Ureter (tissue), 1 donor: Measurements from ENCODE around the gene DPH7. TPM values are rescaled to one million over a fixed set of nuclear protein-coding genes. Genes with fewer than 3 reads are reported as not detected.
"Not testable (repeated sequence)": the region's sequence is repeated elsewhere in the genome, so short reads cannot be mapped to it uniquely, and the experiment has no call there.

ENCODE experiments used
- DNase-seq: peaks from one replicate; pipeline ENCODE4 v3.0.0-alpha.2; 2020; ENCODE audit warnings: low spot score
- total RNA-seq: library from RNA; stranded (reverse); gene quantifications from one replicate; pipeline ENCODE4 v1.2.4, GENCODE V29; 2023
- donor health status: DM: yes; HTN: yes; CAD: no.

Gene DPH7
- total RNA-seq, 1 donor from 2014 or later = 43.4 TPM

DNA sequence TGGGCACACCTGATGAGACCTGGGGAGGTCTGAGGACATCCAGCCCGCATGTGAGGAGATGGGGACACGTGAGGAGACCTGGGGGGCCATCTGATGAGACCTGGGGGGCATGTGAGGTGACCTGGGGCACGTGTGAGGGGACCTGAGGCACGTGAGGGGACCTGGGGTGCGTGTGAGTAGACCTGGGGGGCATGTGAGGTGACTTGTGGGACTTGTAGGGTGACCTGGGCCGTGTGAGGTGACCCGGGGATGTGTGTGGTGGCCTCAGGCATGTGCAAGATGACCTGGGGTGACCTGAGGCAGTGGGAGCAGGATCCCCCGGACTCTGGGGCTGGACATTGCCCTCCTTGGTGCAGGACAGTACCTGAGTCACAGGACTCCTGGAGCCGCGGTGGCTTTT, 59.2 kb downstream of the DPH7 start:
- DNase-seq = no peak

DNA sequence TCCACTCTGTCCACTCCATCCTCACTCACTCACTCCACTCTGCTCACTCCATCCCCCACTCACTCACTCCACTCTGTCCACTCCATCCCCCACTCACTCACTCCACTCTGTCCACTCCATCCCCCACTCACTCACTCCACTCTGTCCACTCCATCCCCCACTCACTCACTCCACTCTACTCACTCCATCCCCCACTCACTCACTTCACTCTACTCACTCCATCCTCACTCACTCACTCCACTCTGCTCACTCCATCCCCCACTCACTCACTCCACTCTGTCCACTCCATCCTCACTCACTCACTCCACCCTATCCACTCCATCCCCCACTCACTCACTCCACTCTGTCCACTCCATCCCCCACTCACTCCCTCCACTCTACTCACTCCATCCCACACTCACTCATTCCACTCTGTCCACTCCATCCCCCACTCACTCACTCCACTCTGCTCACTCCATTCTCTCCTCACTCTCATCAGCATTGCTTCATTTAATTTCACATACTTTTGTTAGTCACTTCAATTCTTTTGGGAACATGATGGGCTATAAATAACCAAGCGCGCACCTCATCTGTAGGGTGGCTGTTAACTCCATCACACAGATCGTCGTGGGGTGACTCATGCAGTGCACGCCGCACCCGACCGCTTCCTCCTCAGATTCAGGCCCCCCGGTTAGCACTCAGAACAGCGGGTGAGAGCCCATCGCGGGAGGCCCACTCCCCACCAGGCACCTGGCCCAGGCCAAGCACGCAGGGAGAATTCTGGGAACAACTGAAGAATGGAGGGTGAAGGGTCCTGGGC, 59.9 kb downstream of the DPH7 start:
- DNase-seq = not testable (repeated sequence)

DNA sequence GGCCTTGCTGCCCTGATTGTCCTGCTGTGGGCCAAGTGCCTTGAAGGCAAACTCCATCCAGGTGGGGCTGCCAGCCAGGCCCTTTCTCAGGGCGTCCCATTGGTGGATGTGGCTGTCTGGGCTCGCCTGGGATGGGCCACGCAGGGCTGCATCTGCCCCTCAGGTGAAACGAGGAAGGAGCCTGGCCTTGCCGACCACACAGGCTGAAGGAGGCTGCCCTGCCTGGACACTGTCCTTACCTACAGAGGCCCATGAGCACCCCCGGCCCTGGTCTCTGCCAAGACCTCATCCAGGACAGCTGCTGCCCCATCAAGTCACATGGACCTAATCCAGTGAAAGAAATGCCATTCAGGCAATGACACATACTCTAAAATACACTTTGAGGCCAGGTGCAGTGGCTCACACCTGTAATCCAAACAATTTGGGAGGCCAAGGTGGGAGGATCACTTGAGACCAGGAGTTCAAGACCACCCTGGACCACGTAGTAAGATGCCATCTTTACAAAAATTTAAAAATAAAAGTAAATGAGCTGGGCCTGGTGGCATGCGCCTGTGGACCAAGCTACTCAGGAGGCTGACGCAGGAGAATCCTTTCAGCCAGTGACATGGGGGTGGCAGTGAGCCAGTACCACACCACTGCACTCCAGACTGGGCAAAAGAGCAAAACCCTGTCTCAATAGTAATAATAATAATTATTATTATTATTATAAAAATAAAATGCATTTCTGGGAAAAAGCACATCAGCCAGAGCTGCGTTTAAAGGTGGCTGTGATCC, 62.4 kb downstream of the DPH7 start:
- DNase-seq = no peak

DNA sequence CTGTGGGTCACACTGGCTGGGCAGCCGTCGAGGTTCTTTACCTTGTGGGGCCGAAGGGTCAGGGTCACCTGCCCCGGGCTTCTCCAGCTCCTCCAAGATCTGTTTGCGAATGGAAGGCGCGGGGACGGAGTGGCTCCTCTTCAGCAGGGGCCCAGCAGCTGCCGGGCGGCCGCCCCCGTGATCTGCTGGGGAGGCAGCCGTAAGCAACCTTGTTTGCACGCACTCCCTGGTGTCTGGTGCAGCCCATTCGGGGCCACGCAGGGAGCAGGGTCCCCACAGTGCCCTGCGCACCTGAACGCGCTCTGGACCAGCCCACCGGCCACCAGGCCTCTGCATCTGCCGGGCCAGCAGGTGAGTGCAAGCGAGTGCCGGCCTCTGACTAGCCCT, 63.4 kb downstream of the DPH7 start:
- no peak for DNase-seq

DNA sequence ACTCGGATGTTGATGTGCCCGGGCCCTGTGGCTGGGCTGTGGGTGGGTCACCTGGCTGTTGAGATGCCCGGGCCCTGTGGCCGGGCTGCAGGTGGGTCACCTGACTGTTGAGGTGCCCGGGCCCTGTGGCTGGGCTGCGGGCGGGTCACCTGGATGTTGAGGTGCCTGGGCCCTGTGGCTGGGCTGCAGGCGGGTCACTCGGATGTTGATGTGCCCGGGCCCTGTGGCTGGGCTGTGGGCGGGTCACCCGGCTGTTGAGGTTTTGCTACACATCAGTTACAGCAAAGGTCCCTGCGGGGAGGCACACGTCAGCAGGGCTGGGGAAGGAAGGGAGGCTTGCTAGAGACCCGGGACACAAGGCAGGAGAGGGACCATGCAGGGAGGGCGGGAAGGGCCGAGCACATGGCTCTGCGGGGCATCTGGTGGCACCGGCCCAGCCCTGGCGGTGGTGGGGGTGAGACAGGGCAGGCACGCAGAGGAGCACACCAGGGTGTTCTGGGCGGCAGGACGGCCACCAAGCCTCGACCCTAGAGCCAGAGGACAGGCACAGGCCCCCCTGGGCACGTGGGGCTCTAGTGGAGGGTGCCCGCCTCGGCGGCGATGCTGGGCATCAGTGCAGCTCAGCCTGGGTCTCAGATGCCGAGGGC, 63.9 kb downstream of the DPH7 start:
- no peak for DNase-seq

DNA sequence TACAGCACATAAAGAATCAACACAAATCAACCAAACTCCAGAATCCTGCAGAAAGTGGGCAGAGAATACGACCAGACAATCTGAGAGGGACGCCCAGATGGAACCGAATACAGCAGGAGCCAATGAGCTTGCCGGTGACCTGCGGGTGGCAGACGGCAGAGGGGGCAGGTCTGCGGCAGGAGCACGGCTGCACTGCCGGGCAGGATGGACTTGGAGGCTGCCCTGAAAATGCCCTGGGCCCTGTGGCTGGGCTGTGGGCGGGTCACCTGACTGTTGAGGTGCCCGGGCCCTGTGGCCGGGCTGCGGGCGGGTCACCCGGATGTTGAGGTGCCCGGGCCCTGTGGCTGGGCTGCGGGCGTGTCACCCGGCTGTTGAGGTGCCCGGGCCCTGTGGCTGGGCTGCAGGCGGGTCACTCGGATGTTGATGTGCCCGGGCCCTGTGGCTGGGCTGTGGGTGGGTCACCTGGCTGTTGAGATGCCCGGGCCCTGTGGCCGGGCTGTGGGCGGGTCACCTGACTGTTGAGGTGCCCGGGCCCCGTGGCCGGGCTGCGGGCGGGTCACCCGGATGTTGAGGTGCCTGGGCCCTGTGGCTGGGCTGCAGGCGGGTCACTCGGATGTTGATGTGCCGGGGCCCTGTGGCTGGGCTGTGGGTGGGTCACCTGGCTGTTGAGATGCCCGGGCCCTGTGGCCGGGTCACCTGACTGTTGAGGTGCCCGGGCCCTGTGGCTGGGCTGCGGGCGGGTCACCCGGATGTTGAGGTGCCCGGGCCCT, 64.7 kb downstream of the DPH7 start:
- not testable (repeated sequence) for DNase-seq

DNA sequence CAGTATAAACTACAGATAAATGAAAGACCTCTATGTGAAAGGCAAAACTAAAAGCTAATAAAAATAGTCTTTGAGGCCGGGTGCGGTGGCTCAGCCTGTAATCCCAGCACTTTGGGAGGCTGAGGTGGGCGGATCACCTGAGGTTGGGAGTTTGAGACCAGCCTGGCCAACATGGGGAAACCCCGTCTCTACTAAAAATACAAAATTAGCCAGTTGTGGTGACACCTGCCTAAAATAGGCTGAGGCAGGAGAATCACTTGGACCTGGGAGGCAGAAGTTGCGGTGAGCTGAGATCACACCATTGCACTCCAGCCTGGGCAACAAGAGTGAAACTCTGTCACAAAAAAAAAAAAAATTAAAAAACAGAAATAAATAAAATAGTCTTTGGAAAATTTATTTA, 65.6 kb downstream of the DPH7 start:
- DNase-seq = not testable (repeated sequence)

DNA sequence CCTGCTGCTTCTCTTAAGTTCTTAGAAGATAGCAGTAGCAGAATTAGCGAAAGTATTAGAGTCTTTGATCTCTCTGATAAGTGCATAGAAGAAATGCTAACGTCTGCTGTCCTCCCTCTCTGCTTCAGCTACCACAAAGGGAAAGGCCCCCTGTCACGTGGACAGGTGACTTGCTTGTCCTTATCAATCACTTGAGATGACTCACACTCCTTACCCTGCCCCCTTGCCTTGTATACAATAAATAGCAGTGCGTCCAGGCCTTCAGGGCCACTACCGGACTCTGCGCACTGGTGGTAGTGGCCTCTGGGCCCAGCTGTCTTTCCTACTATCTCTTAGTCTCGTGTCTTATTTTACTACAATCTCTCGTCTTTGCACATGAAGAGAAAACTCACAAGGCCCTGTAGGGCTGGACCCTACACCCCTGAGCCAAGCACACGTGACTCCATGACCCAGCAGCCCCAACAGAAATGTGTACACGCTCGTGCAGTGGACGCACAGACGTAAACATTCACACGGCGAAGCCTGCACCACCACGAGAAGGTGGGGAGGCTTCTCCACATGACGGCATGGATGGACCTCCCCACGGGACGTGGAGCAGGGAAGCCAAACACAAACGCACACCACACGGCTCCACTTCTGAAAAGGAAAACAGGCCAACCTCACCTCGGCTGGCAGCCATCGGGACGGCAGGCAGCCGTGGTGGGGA, 66.8 kb downstream of the DPH7 start:
- no peak for DNase-seq

DNA sequence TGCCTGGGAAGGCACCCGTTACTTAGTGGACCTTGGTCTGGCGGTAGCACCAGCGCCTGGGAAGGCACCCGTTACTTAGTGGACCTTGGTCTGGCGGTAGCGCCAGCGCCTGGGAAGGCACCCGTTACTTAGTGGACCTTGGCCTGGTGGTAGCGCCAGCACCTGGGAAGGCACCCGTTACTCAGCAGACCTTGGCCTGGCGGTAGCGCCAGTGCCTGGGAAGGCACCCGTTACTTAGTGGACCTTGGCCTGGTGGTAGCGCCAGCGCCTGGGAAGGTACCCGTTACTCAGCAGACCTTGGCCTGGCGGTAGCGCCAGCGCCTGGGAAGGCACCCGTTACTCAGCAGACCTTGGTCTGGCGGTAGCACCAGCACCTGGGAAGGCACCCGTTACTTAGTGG, 67.6 kb downstream of the DPH7 start:
- not testable (repeated sequence) for DNase-seq

DNA sequence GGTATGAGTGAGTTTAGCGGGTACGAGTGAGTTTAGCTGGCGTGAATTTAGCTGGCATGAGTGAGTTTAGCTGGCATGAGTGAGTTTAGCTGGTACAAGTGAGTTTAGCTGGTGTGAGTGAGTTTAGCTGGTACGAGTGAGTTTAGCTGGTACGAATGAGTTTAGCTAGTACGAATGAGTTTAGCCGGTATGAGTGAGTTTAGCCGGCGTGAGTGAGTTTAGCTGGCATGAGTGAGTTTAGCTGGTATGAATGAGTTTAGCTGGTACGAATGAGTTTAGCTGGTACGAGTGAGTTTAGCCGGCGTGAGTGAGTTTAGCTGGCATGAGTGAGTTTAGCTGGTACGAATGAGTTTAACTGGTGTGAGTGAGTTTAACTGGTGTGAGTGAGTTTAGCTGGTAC, 69.5 kb downstream of the DPH7 start:
- no peak for DNase-seq

DNA sequence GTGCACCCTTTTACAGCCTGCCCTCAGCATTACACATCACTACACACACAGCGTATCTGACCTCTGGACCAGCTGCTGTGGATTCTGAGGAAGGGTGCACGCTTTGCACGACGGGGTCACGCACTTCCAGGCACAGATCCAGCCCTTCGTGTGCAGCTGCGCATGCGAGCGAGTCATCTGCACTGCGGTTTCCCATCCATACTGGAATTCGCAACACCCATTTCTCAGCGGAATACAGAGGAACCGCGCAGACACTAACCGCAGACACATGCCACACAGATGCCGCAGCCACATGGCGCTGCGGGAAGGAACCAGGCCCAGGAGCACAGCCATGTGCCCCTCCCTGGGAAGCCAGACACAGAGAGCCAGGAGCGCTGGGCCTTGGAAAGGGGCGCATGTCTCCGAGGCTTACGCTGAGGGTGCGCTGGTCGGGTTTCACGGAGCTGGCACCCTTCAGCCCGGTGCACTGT, 72.0 kb downstream of the DPH7 start:
- no peak for DNase-seq

DNA sequence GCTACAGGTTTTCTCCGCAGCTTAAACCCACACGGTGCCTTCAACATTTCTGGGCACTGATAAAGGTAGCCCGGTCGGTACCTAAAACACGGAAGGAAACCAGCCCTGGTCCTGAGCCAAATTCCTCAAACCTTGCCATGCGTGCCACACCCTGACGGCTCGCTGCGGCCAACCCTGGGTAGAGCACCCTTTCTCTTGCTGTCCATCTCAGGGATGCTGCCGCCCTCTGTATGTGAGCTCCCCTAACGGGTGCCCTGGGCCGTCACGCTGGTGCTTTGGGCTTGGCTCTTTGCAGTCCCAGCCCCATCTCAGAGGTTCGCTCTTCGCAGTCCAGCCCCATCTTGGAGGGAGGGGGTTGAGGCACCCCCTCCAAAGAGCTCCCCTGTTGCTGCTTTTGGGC, 72.5 kb downstream of the DPH7 start:
- no peak for DNase-seq

DNA sequence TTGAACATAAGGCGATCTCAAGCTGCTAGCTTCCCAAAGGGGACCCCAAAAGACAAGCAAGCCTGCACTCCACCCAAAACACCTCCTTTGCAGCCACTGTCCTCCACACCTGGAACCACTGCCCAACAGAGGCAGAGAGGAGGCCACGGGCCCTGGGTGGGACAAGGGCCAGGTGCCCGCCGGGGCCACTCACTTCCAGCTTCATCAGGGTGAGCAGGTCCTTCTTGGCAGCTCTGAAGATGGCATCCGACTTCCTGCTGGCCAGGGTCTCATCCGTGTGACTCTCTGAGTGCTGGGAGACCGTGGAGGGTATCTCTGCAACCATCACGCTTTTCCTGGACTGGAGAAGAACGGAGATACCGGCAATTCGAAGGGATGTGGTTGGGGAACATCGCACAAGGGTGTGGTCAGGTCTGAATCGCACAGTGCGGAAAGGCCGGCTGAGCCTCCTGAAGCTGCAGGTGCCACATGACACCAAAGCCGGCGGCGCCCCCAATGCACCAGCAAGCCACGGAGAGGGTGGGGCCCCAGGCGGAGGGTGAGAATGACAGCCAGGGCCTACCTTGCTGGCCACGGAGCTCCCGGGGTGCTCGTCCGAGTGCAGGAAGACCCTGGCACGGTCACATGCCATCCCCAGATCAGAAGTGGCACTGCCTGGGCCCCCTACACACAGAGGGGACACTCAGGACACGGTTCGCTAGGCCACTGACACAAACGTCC, 73.1 kb downstream of the DPH7 start:
- no peak for DNase-seq

Other genes starting within 250 kb of the DPH7 start
- 43.0 TPM for gene EXD3, start 155.8 kb downstream of the DPH7 start, total RNA-seq
- 12.5 TPM for gene NOXA1, start 155.5 kb downstream of the DPH7 start, total RNA-seq
- not detected for gene ENTPD8, start 137.6 kb downstream of the DPH7 start, total RNA-seq
- gene NSMF, start 119.6 kb downstream of the DPH7 start, total RNA-seq = 49.3 TPM
- gene PNPLA7, start 28.5 kb downstream of the DPH7 start, total RNA-seq = 9.7 TPM
- 38.2 TPM for gene MRPL41, start 27.0 kb downstream of the DPH7 start, total RNA-seq
- gene ZMYND19, start 11.6 kb upstream of the DPH7 start, total RNA-seq = 26.3 TPM
- gene ARRDC1, start 26.8 kb upstream of the DPH7 start, total RNA-seq = 118 TPM
- 126 TPM for gene EHMT1, start 40.1 kb upstream of the DPH7 start, total RNA-seq